Measurements from ENCODE around the gene LPP. TPM values are rescaled to one million over a fixed set of nuclear protein-coding genes. Genes with fewer than 3 reads are reported as not detected.

LPP gene
- polyA plus RNA-seq, 1 experiment: 60.0 TPM

- no peak for TF ChIP-seq CTCF (IDR thresholded peaks at IDR 0.05; ENCODE audit: insufficient read depth, low read depth, low read length)
- peak; percentile 87 for DNase-seq (ENCODE audit: low read depth)
- Histone ChIP-seq H3K27me3 (ENCODE audit: control insufficient read depth, insufficient read depth, low read length) (no peaks in the 10 kb centered on the region), H3K36me3 (ENCODE audit: control insufficient read depth, insufficient read depth, low read length) (no peaks in the 10 kb centered on the region), H3K4me3 (ENCODE audit: low read depth, low read length) (no peak overlapping the region)
- CTCF ChIA-PET: interaction anchor here (1.1 to 1.9 kb wide), 3 partner anchors 72 to 1142 kb away, joined by 3 to 10 read pairs (median 4); no protein-coding TSS in a partner anchor
- POLR2A ChIA-PET: interaction anchor here (0.5 to 0.6 kb wide), 2 partner anchors 9 to 40 kb away, joined by 3 read pairs; no protein-coding TSS in a partner anchor
Observed at GRCh38 chr3:188881954-188882641, 728.1 kb downstream of the LPP start.

GRCh38 chr3:188884299-188885043 is 730.5 kb downstream of the LPP start:
- H3K4me3 ChIP-seq (ENCODE audit: low read depth, low read length): no peak overlapping the region
- DNase-seq (ENCODE audit: low read depth): no peak
- CTCF ChIA-PET: no interaction called here
- H3K27me3 ChIP-seq (ENCODE audit: control insufficient read depth, insufficient read depth, low read length): no peaks in the 10 kb centered on the region
- TF ChIP-seq CTCF (IDR thresholded peaks at IDR 0.05; ENCODE audit: insufficient read depth, low read depth, low read length): no peak
- H3K36me3 ChIP-seq (ENCODE audit: control insufficient read depth, insufficient read depth, low read length): no peaks in the 10 kb centered on the region
- POLR2A ChIA-PET: no interaction called here

- no peaks in the 10 kb centered on the region for H3K36me3 ChIP-seq (ENCODE audit: control insufficient read depth, insufficient read depth, low read length)
- DNase-seq (ENCODE audit: low read depth): no peak
- H3K27me3 ChIP-seq (ENCODE audit: control insufficient read depth, insufficient read depth, low read length): no peaks in the 10 kb centered on the region
- no peak for TF ChIP-seq CTCF (IDR thresholded peaks at IDR 0.05; ENCODE audit: insufficient read depth, low read depth, low read length)
- ChIA-PET CTCF (interaction anchor here (0.9 to 1.4 kb wide), 3 partner anchors 21 to 66 kb away, joined by 3 read pairs; no protein-coding TSS in a partner anchor), POLR2A (interaction anchor here (0.6 kb wide), 1 partner anchor 16 kb away, joined by 6 read pairs; no protein-coding TSS in a partner anchor)
- no peak overlapping the region for H3K4me3 ChIP-seq (ENCODE audit: low read depth, low read length)
Observed at GRCh38 chr3:188888321-188889053, 734.5 kb downstream of the LPP start.

- CTCF ChIA-PET: interaction anchor here (0.6 to 1.1 kb wide), 2 partner anchors 66 to 1919 kb away, joined by 3 to 4 read pairs; no protein-coding TSS in a partner anchor
- H3K4me3 ChIP-seq (ENCODE audit: low read depth, low read length): no peak overlapping the region
- DNase-seq (ENCODE audit: low read depth): no peak
- POLR2A ChIA-PET: interaction anchor here (0.6 kb wide), 1 partner anchor 15 kb away, joined by 6 read pairs; no protein-coding TSS in a partner anchor
- H3K27me3 ChIP-seq (ENCODE audit: control insufficient read depth, insufficient read depth, low read length): no peaks in the 10 kb centered on the region
- H3K36me3 ChIP-seq (ENCODE audit: control insufficient read depth, insufficient read depth, low read length): no peaks in the 10 kb centered on the region
- TF ChIP-seq CTCF (IDR thresholded peaks at IDR 0.05; ENCODE audit: insufficient read depth, low read depth, low read length): no peak
Observed at GRCh38 chr3:188889054-188889491, 735.1 kb downstream of the LPP start.
